ENCODE data around the gene CD276.

Gene CD276

DNA sequence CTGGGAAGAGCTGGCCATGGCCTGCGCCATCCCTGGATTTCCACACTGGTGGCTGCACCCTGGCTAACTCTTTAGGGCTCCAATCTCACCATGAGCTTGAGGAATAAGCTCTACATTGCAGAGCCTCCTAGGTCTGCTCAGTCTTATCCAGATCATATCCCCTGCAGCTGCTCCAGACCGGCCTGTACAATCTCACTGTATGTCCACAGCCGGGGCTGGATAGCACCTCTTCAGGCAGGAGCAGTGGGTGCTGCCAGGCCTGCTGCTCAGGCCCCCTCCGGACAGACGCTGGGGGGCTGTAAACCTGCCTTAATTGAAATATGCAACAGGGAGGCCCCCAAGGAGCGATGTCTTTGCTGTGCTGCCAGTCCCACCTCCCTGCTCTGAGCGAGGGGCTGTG is 53.4 kb downstream of the CD276 start:
- Histone ChIP-seq H3K4me3 (ENCODE audit: low read depth, low read length) (no peak overlapping the region), H3K27me3 (no peaks in the 10 kb centered on the region), H3K4me1 (no peaks in the 10 kb centered on the region), H3K9me3 (no peaks in the 10 kb centered on the region), H3K36me3 (no peaks in the 10 kb centered on the region)
- peak; percentile 48 for DNase-seq
- TF ChIP-seq, protein P1, sequence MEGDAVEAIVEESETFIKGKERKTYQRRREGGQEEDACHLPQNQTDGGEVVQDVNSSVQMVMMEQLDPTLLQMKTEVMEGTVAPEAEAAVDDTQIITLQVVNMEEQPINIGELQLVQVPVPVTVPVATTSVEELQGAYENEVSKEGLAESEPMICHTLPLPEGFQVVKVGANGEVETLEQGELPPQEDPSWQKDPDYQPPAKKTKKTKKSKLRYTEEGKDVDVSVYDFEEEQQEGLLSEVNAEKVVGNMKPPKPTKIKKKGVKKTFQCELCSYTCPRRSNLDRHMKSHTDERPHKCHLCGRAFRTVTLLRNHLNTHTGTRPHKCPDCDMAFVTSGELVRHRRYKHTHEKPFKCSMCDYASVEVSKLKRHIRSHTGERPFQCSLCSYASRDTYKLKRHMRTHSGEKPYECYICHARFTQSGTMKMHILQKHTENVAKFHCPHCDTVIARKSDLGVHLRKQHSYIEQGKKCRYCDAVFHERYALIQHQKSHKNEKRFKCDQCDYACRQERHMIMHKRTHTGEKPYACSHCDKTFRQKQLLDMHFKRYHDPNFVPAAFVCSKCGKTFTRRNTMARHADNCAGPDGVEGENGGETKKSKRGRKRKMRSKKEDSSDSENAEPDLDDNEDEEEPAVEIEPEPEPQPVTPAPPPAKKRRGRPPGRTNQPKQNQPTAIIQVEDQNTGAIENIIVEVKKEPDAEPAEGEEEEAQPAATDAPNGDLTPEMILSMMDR (IDR thresholded peaks at IDR 0.05; ENCODE audit: low read depth, low read length): no peak

DNA sequence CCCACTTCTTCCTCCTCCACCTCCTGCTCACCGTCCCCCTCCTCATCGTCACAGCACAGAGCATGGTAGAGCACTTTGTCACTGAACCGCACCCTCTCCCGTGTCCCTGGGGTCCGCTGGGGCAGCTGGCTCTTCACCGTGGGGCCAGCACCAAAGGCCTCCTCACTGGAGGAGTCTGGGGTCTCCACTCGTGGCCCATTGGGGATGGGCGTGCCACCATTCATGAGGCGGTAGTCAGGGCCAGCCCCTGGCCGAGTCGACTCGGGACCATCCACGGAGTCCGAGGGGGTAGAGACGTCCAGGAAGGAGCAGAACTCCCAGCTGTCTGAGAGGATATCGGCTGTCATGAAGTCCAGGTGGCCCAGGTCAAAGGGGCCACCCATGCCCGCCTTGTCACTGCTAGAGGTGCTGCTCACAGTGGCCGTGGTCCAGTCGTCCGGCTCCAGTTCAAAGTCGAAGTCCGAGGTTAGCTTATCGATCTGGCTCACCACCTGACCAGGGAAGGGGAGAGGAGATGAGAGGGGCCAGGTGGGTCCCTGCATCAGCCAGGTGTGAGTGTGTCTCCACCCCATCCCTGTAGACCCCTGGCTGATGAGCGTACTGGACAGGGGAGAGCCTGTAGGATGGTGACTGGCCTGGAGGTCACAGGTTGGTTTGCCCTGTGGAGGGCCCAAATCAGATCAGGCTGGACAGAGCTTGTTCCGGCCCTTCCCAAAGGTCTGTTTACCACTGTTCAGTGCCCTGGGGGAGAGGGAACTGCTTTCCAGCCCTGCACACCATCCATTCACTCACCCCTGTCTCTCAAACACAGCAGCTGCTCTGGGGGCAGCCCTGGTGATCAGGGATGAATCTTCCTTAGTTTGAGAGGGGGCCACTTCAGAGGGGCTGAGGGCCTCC is 56.2 kb downstream of the CD276 start:
- H3K4me1 ChIP-seq: no peaks in the 10 kb centered on the region
- no peak for DNase-seq
- TF ChIP-seq, protein P1 (IDR thresholded peaks at IDR 0.05; ENCODE audit: low read depth, low read length): no peak
- no peak overlapping the region for H3K4me3 ChIP-seq (ENCODE audit: low read depth, low read length)
- no peaks in the 10 kb centered on the region for H3K9me3 ChIP-seq
- no peaks in the 10 kb centered on the region for H3K36me3 ChIP-seq
- no peaks in the 10 kb centered on the region for H3K27me3 ChIP-seq

DNA sequence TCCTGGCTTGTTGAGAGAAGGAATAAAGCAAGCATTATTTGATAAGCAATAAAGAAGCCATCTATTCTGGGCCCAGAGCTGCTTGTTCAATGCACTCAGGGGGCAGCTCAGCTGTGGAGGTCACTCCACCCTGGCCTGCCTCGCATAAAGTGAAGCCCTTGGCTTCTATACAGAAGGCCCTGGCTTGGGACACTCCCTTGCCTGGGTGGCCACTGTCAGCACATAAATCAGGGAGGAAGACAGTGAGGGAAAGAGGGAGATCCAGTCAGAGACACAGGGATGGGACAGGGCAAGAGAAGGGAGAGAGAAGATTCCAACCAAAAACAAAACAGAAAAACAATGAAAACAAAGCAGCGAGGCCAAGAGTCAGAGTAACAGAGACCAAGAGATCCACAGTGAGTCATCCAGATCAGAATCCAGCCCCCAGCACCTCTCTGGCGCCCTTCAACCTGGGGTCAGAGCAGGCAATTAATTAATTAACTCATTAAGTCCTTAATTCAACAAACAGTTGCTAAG is 57.2 kb downstream of the CD276 start:
- TF ChIP-seq, protein P1 (IDR thresholded peaks at IDR 0.05; ENCODE audit: low read depth, low read length): no peak
- DNase-seq: no peak

DNA sequence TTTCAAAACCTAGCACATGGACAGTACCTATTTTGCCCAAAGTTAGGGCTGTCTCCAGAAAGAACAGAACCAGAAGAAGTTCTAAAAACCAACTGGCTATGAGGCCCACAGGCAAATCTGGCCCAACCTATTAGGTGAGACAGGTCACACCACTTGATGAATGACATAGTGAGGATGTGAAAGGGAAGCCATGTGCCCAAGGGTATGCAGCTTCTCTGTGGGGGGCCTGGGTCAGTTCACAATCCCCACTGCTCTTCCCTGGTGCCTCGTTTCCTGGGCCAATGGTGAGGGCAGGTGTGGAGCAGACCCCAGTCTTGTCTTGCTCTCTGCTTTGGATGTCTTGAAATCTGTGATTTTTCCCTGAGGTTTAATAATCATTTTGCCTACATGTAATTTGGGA is 60.1 kb downstream of the CD276 start:
- DNase-seq: no peak
- H3K4me3 ChIP-seq (ENCODE audit: low read depth, low read length): no peak overlapping the region
- no peaks in the 10 kb centered on the region for H3K36me3 ChIP-seq
- no peaks in the 10 kb centered on the region for H3K27me3 ChIP-seq
- no peaks in the 10 kb centered on the region for H3K9me3 ChIP-seq
- no peaks in the 10 kb centered on the region for H3K4me1 ChIP-seq
- TF ChIP-seq, protein P1 (IDR thresholded peaks at IDR 0.05; ENCODE audit: low read depth, low read length): no peak

More for the DNA sequence above, 57.2 kb downstream of the CD276 start:
- Histone ChIP-seq H3K4me1 (no peaks in the 10 kb centered on the region), H3K4me3 (ENCODE audit: low read depth, low read length) (no peak overlapping the region), H3K36me3 (no peaks in the 10 kb centered on the region), H3K27me3 (no peaks in the 10 kb centered on the region), H3K9me3 (no peaks in the 10 kb centered on the region)

DNA sequence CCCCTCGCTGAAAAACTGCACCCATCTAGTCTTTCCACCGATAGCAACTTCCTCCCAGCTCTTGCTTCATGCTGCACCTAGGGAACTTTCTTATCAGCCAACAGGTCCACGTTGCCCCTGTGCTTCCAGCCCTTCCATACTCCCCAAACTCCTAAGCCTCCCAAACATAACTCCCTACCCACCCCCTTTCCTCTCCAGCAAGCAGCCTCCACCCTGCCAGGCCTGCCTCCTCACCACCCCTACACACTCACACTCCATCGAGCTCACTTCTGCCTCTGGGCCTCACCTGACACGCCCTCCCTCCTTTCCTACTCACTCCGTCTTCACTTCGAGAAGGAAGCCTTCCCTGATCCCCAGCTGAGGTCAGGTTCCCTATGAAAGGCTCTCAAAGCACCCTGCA is 60.9 kb downstream of the CD276 start:
- no peaks in the 10 kb centered on the region for H3K36me3 ChIP-seq
- no peak overlapping the region for H3K4me3 ChIP-seq (ENCODE audit: low read depth, low read length)
- TF ChIP-seq, protein P1 (IDR thresholded peaks at IDR 0.05; ENCODE audit: low read depth, low read length): no peak
- no peak for DNase-seq
- no peaks in the 10 kb centered on the region for H3K27me3 ChIP-seq
- no peaks in the 10 kb centered on the region for H3K4me1 ChIP-seq
- no peaks in the 10 kb centered on the region for H3K9me3 ChIP-seq

DNA sequence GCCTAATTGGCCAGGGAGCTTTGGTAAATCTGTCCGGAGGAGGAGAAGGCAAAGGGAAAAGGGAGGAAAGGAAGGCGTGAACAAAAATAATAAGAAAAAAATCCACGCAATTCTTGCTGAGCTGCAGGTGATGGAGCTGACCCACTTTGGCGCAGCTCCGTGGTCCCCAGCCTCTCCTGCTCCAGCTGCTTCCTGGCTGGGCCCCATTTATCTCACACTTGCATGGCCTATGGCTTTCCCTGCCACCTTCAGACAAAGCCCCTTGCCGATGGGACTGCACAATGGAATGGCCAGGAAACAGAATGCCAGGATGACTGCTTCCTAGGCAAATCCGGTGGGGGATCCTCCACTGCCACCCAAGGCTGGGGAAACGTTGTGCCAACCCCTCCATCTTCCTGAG is 62.1 kb downstream of the CD276 start:
- no peak for DNase-seq
- Histone ChIP-seq H3K9me3 (no peaks in the 10 kb centered on the region), H3K27me3 (peaks cover 8% of the 10 kb centered on the region), H3K4me3 (ENCODE audit: low read depth, low read length) (no peak overlapping the region), H3K4me1 (no peaks in the 10 kb centered on the region), H3K36me3 (no peaks in the 10 kb centered on the region)
- TF ChIP-seq, protein P1 (IDR thresholded peaks at IDR 0.05; ENCODE audit: low read depth, low read length): no peak
